A673 (cell line): ENCODE data around the gene ANAPC2. TPM values are rescaled to one million over a fixed set of nuclear protein-coding genes. Genes with fewer than 3 reads are reported as not detected.
A peak's percentile ranks its signal among the peaks of the same experiment; 100 is the strongest.

Source experiments
- BruUV-seq: library from RNA; stranded (reverse); fragments of 400-500 nt; replicated peaks from 2 replicates; lab custom pipeline; 2021; lab: Mats Ljungman, UMichigan
- CTCF ChIA-PET: fragments of 300-600 bp; sonication (Branson Sonifier 250); formaldehyde crosslinking; loops from one replicate; lab custom pipeline; 2022; ENCODE audit warnings: antibody characterized with exemption; lab: Charles Lee
- POLR2A ChIA-PET: fragments of 300-600 bp; sonication (Branson Sonifier 250); formaldehyde crosslinking; loops from one replicate; lab custom pipeline; 2022; ENCODE audit warnings: antibody characterized with exemption; ENCODE audit not compliant: low non-redundant PET; lab: Charles Lee
- DNase-seq: peaks from one replicate; pipeline ENCODE4 v3.0.0-alpha.2; 2015; ENCODE audit warnings: low spot score
- H3K27ac ChIP-seq: fragments of 200-600 bp; sonication (generic); 2 replicates; pipeline ENCODE4 v1.5.1; 2016; ENCODE audit warnings: mixed run types, low read depth, mild to moderate bottlenecking, mixed read lengths, antibody characterized with exemption, low read length; ENCODE audit not compliant: poor library complexity, severe bottlenecking
- H3K27me3 ChIP-seq: fragments of 200-600 bp; sonication (generic); replicated peaks from 2 replicates; pipeline ENCODE4 v1.6.1; 2017; ENCODE audit warnings: mixed run types, low read depth, mild to moderate bottlenecking, mixed read lengths, antibody characterized with exemption, low read length; ENCODE audit not compliant: insufficient read depth, poor library complexity
- H3K36me3 ChIP-seq: fragments of 200-600 bp; sonication (generic); 2 replicates; pipeline ENCODE4 v1.6.1; 2016; ENCODE audit warnings: mixed run types, mild to moderate bottlenecking, mixed read lengths, antibody characterized with exemption, low read length; ENCODE audit not compliant: insufficient read depth, poor library complexity, severe bottlenecking
- H3K4me1 ChIP-seq: fragments of 200-600 bp; sonication (generic); 2 replicates; pipeline ENCODE4 v1.6.1; 2017; ENCODE audit warnings: mixed run types, mild to moderate bottlenecking, mixed read lengths, antibody characterized with exemption, low read length; ENCODE audit not compliant: insufficient read depth, poor library complexity, severe bottlenecking
- H3K4me3 ChIP-seq: fragments of 200-600 bp; sonication (generic); 2 replicates; pipeline ENCODE4 v1.5.1; 2016; ENCODE audit warnings: low read depth, mixed run types, mild to moderate bottlenecking, mixed read lengths, low read length; ENCODE audit not compliant: poor library complexity, severe bottlenecking
- H3K9me3 ChIP-seq: fragments of 200-600 bp; sonication (generic); 2 replicates; pipeline ENCODE4 v1.6.1; 2016; ENCODE audit warnings: mixed run types, low read depth, mild to moderate bottlenecking, mixed read lengths, antibody characterized with exemption, low read length; ENCODE audit not compliant: poor library complexity, severe bottlenecking
- CTCF ChIP-seq: fragments of 300-800, 200-600 bp; sonication (generic); conservative IDR thresholded peaks from 2 replicates; pipeline ENCODE4 v1.5.1; 2017; ENCODE audit warnings: low read depth, mild to moderate bottlenecking, antibody characterized with exemption, low read length, moderate library complexity, mixed read lengths
- EZH2 ChIP-seq: fragments of 200-600 bp; sonication (generic); IDR thresholded peaks from 2 replicates; pipeline ENCODE4 v1.6.1; 2017; ENCODE audit warnings: borderline replicate concordance, low read depth, mild to moderate bottlenecking, mixed read lengths, antibody characterized with exemption, low read length; ENCODE audit not compliant: poor library complexity, severe bottlenecking
- intact Hi-C: fragments of 100-400 bp; cut with micrococcal nuclease; formaldehyde crosslinking; loops from one replicate; pipeline ENCODE4 v1.10.0; 2022; ENCODE audit not compliant: unreplicated experiment
- total RNA-seq: library from RNA; stranded (reverse); gene quantifications from 2 replicates; pipeline ENCODE4 v1.2.3, GENCODE V29; 2021

ANAPC2 gene
- total RNA-seq, 1 experiment from 2014 or later, result 49.6 TPM

GRCh38 chr9:137152844-137153405 lies 35.4 kb downstream of the ANAPC2 start:
- ChIA-PET CTCF (no interaction called here), POLR2A (no interaction called here)
- Histone ChIP-seq H3K27ac (no peak overlapping the region), H3K9me3 (no peaks in the 10 kb centered on the region), H3K4me3 (no peak overlapping the region), H3K4me1 (peaks cover 10% of the 10 kb centered on the region), H3K27me3 (no peaks in the 10 kb centered on the region), H3K36me3 (no peaks in the 10 kb centered on the region)
- BruUV-seq, result no TSS peak
- intact Hi-C loops, result no loop called here
- TF ChIP-seq EZH2 (no peak), CTCF (no peak)
- DNase-seq, result no peak

- no peaks in the 10 kb centered on the region for H3K9me3 ChIP-seq
- H3K27ac ChIP-seq, result no peak overlapping the region
- intact Hi-C loops, result no loop called here
- peaks cover 5% of the 10 kb centered on the region for H3K4me1 ChIP-seq
- TF ChIP-seq CTCF (no peak), EZH2 (no peak)
- ChIA-PET CTCF (interaction anchor here (0.6 to 1.5 kb wide), 4 partner anchors 22 to 296 kb away, joined by 3 to 15 read pairs (median 6); no protein-coding TSS in a partner anchor), POLR2A (interaction anchor here (0.6 to 0.7 kb wide), 2 partner anchors 19 to 24 kb away, joined by 7 to 9 read pairs; no protein-coding TSS in a partner anchor)
- BruUV-seq, result no TSS peak
- H3K4me3 ChIP-seq, result no peak overlapping the region
- no peaks in the 10 kb centered on the region for H3K36me3 ChIP-seq
- peak; percentile 76 for DNase-seq
- H3K27me3 ChIP-seq, result peaks cover 3% of the 10 kb centered on the region
Observed at GRCh38 chr9:137150617-137151457, 37.5 kb downstream of the ANAPC2 start.

- H3K9me3 ChIP-seq, result no peaks in the 10 kb centered on the region
- no peak for DNase-seq
- CTCF ChIA-PET, result interaction anchor here (0.6 to 1.5 kb wide), 2 partner anchors 87 to 297 kb away, joined by 3 to 9 read pairs; no protein-coding TSS in a partner anchor
- intact Hi-C loops, result no loop called here
- TF ChIP-seq CTCF (no peak), EZH2 (no peak)
- no peak overlapping the region for H3K4me3 ChIP-seq
- BruUV-seq, result no TSS peak
- peaks cover 5% of the 10 kb centered on the region for H3K27me3 ChIP-seq
- H3K36me3 ChIP-seq, result no peaks in the 10 kb centered on the region
- H3K27ac ChIP-seq, result no peak overlapping the region
- H3K4me1 ChIP-seq, result peaks cover 5% of the 10 kb centered on the region
- POLR2A ChIA-PET, result interaction anchor here (0.7 kb wide), 1 partner anchor 24 kb away, joined by 7 read pairs; no protein-coding TSS in a partner anchor
Observed at GRCh38 chr9:137149942-137150616, 38.3 kb downstream of the ANAPC2 start.
